ENCODE data around the gene LRRC7.

GRCh38 chr1:69982992-69983391, 415.3 kb downstream of the LRRC7 start:
- no peak for TF ChIP-seq SMC3 (conservative IDR thresholded peaks at IDR 0.05; ENCODE audit: poor library complexity)
- TF ChIP-seq MXI1 (conservative IDR thresholded peaks at IDR 0.05; ENCODE audit: poor library complexity, severe bottlenecking): no peak

Measured in neural cell (in vitro differentiated cells).